Activated CD4-positive, alpha-beta T cell treated with anti-CD3 and anti-CD28 coated beads for 36 hours (primary cell): ENCODE results near the gene PIP5K1B. TPM values are rescaled to one million over a fixed set of nuclear protein-coding genes. Genes with fewer than 3 reads are reported as not detected.
"Not testable (repeated sequence)": the region's sequence is repeated elsewhere in the genome, so short reads cannot be mapped to it uniquely, and the experiment has no call there.

Experiments
- ATAC-seq: fragments of 200-7000 bp; cut with Tn5 transposase; one replicate; pipeline ENCODE4 v1.10.0; 2021; ENCODE audit warnings: mild to moderate bottlenecking, moderate library complexity
- CTCF ChIA-PET: fragments of 350-600 bp; sonication (Branson Sonifier 250); formaldehyde crosslinking; loops from one replicate; lab custom pipeline; 2021; ENCODE audit warnings: antibody characterized with exemption; lab: Charles Lee
- POLR2A ChIA-PET: fragments of 350-600 bp; sonication (Branson Sonifier 250); formaldehyde crosslinking; loops from one replicate; lab custom pipeline; 2021; ENCODE audit warnings: antibody characterized with exemption, inconsistent platforms; lab: Charles Lee
- DNase-seq: peaks from one replicate; pipeline ENCODE4 v3.0.0-alpha.2; 2020
- H3K27ac Mint-ChIP-seq: one replicate; pipeline ENCODE4 v1.8.0; 2021; ENCODE audit warnings: mixed read lengths
- H3K27me3 Mint-ChIP-seq: one replicate; pipeline ENCODE4 v1.8.0; 2021; ENCODE audit warnings: mixed read lengths
- H3K36me3 Mint-ChIP-seq: one replicate; pipeline ENCODE4 v1.8.0; 2021; ENCODE audit warnings: low read depth, mixed read lengths
- H3K4me1 Mint-ChIP-seq: one replicate; pipeline ENCODE4 v1.8.0; 2021; ENCODE audit warnings: mixed read lengths
- H3K4me3 Mint-ChIP-seq: one replicate; pipeline ENCODE4 v1.8.0; 2021; ENCODE audit warnings: mild to moderate bottlenecking, moderate library complexity, mixed read lengths
- H3K9me3 Mint-ChIP-seq: one replicate; pipeline ENCODE4 v1.8.0; 2021; ENCODE audit warnings: low read depth, mixed read lengths
- intact Hi-C, 2 experiments: fragments of 100-400 bp; cut with DNase I in 1 of 2; cut with micrococcal nuclease in 1 of 2; formaldehyde crosslinking; loops; one replicate each; pipeline versions ENCODE4 v1.14.2 to v1.15.1; 2022 to 2024; cut with DNase I, micrococcal nuclease
- total RNA-seq, 2 experiments: library from RNA; stranded (reverse); gene quantifications; one replicate each; pipeline ENCODE4 v1.2.3, GENCODE V29; 2021

Gene PIP5K1B
- total RNA-seq, 2 experiments from 2014 or later = 1.6 TPM

- Mint-ChIP-seq H3K27ac (no peak overlapping the region), H3K27me3 (no peaks in the 10 kb centered on the region), H3K9me3 (no peaks in the 10 kb centered on the region), H3K36me3 (peaks cover 23% of the 10 kb centered on the region), H3K4me1 (peaks cover 13% of the 10 kb centered on the region), H3K4me3 (no peak overlapping the region)
- intact Hi-C loops = no loop called here
- ChIA-PET CTCF (interaction anchor here (0.7 to 1.8 kb wide), 5 partner anchors 9 to 478 kb away, joined by 3 to 7 read pairs (median 3); partner anchors contain the start of gene FXN), POLR2A (no interaction called here)
- ATAC-seq (no peak), DNase-seq (no peak)
Observed at GRCh38 chr9:69045821-69046220, 340.8 kb downstream of the PIP5K1B start.

- ChIA-PET CTCF (no interaction called here), POLR2A (no interaction called here)
- DNase-seq (no peak), ATAC-seq (no peak)
- Mint-ChIP-seq H3K4me1 (peaks cover 10% of the 10 kb centered on the region), H3K4me3 (no peak overlapping the region), H3K27ac (no peak overlapping the region), H3K9me3 (no peaks in the 10 kb centered on the region), H3K27me3 (no peaks in the 10 kb centered on the region), H3K36me3 (peaks cover 20% of the 10 kb centered on the region)
- intact Hi-C loops = no loop called here
Observed at GRCh38 chr9:69046723-69047122, 341.7 kb downstream of the PIP5K1B start.

- H3K4me3 Mint-ChIP-seq = no peak overlapping the region
- CTCF ChIA-PET = interaction anchor here (1.1 kb wide), 1 partner anchor 146 kb away, joined by 3 read pairs; no protein-coding TSS in a partner anchor
Observed at GRCh38 chr9:69047371-69047770, 342.3 kb downstream of the PIP5K1B start.

GRCh38 chr9:69049094-69049493 lies 344.1 kb downstream of the PIP5K1B start:
- POLR2A ChIA-PET = no interaction called here
- Mint-ChIP-seq H3K27ac (peak overlapping the region; percentile 4), H3K36me3 (peaks cover 20% of the 10 kb centered on the region)

More at GRCh38 chr9:69047371-69047770, 342.3 kb downstream of the PIP5K1B start:
- intact Hi-C loops = no loop called here
- Mint-ChIP-seq H3K4me1 (peaks cover 10% of the 10 kb centered on the region), H3K9me3 (no peaks in the 10 kb centered on the region), H3K27ac (no peak overlapping the region), H3K27me3 (no peaks in the 10 kb centered on the region), H3K36me3 (peaks cover 20% of the 10 kb centered on the region)
- ATAC-seq (no peak), DNase-seq (no peak)
- POLR2A ChIA-PET = no interaction called here

GRCh38 chr9:69050936-69051335 lies 345.9 kb downstream of the PIP5K1B start:
- intact Hi-C loops = not testable (repeated sequence)
- CTCF ChIA-PET = interaction anchor here (7.6 kb wide), 1 partner anchor 144 kb away, joined by 139 read pairs; no protein-coding TSS in a partner anchor
- H3K36me3 Mint-ChIP-seq = peaks cover 17% of the 10 kb centered on the region

More at GRCh38 chr9:69049094-69049493, 344.1 kb downstream of the PIP5K1B start:
- CTCF ChIA-PET = interaction anchor here (0.7 to 1.5 kb wide), 6 partner anchors 13 to 269 kb away, joined by 3 to 8 read pairs (median 4); no protein-coding TSS in a partner anchor
- no peaks in the 10 kb centered on the region for H3K27me3 Mint-ChIP-seq
- DNase-seq = no peak
- no peak for ATAC-seq
- H3K9me3 Mint-ChIP-seq = no peaks in the 10 kb centered on the region
- H3K4me1 Mint-ChIP-seq = peaks cover 7% of the 10 kb centered on the region
- no peak overlapping the region for H3K4me3 Mint-ChIP-seq
- intact Hi-C loops = no loop called here

GRCh38 chr9:69054989-69055388 lies 349.9 kb downstream of the PIP5K1B start:
- no peak for DNase-seq
- no peak for ATAC-seq
- ChIA-PET POLR2A (no interaction called here), CTCF (interaction anchor here (0.7 to 7.6 kb wide), 5 partner anchors 9 to 140 kb away, joined by 3 to 139 read pairs (median 3); no protein-coding TSS in a partner anchor)
- Mint-ChIP-seq H3K27me3 (no peaks in the 10 kb centered on the region), H3K9me3 (no peaks in the 10 kb centered on the region), H3K27ac (no peak overlapping the region), H3K4me3 (no peak overlapping the region), H3K4me1 (no peaks in the 10 kb centered on the region), H3K36me3 (peaks cover 25% of the 10 kb centered on the region)
- intact Hi-C loops = loop anchor here (1.0 kb wide), 2 partner anchors 138 to 494 kb away; no protein-coding TSS in a partner anchor

More at GRCh38 chr9:69050936-69051335, 345.9 kb downstream of the PIP5K1B start:
- H3K4me1 Mint-ChIP-seq, DNase-seq, H3K9me3 Mint-ChIP-seq, H3K27ac Mint-ChIP-seq, POLR2A ChIA-PET, H3K27me3 Mint-ChIP-seq, ATAC-seq, H3K4me3 Mint-ChIP-seq: not testable (repeated sequence)

GRCh38 chr9:69056191-69056815 lies 351.3 kb downstream of the PIP5K1B start:
- no peak overlapping the region for H3K4me3 Mint-ChIP-seq
- DNase-seq (no peak), ATAC-seq (no peak)
- intact Hi-C loops = no loop called here
- no peaks in the 10 kb centered on the region for H3K27me3 Mint-ChIP-seq
- H3K9me3 Mint-ChIP-seq = no peaks in the 10 kb centered on the region
- H3K27ac Mint-ChIP-seq = no peak overlapping the region
- ChIA-PET CTCF (interaction anchor here (0.7 to 7.6 kb wide), 3 partner anchors 21 to 367 kb away, joined by 3 to 139 read pairs (median 3); no protein-coding TSS in a partner anchor), POLR2A (no interaction called here)
- peaks cover 31% of the 10 kb centered on the region for H3K36me3 Mint-ChIP-seq
- H3K4me1 Mint-ChIP-seq = no peaks in the 10 kb centered on the region

- Mint-ChIP-seq H3K27ac (no peak overlapping the region), H3K36me3 (peaks cover 34% of the 10 kb centered on the region), H3K9me3 (no peaks in the 10 kb centered on the region), H3K4me3 (no peak overlapping the region), H3K4me1 (no peaks in the 10 kb centered on the region), H3K27me3 (no peaks in the 10 kb centered on the region)
- ATAC-seq (no peak), DNase-seq (no peak)
- intact Hi-C loops = no loop called here
- ChIA-PET POLR2A (no interaction called here), CTCF (interaction anchor here (7.6 kb wide), 1 partner anchor 137 kb away, joined by 139 read pairs; no protein-coding TSS in a partner anchor)
Observed at GRCh38 chr9:69058101-69058500, 353.1 kb downstream of the PIP5K1B start.

Other genes starting within 250 kb of the PIP5K1B start
- not detected for gene TMEM252, start 164.4 kb upstream of the PIP5K1B start, total RNA-seq